ENCODE measurements around the gene RPL7A.

- TF ChIP-seq CTCF (conservative IDR thresholded peaks at IDR 0.05; ENCODE audit: low read depth, low read length) (no peak), EZH2 (IDR thresholded peaks at IDR 0.05; ENCODE audit: low read length, unreplicated experiment) (no peak)
Observed at GRCh38 chr9:133375724-133376654, 28.0 kb downstream of the RPL7A start, which contains the start of the genes STKLD1 and SURF4.
